ENCODE data around the gene CPNE1.

GRCh38 chr20:35680452-35681183 lies 15.9 kb upstream of the CPNE1 start:
- no peak for TF ChIP-seq POLR2A (IDR thresholded peaks at IDR 0.05)
- no peak for TF ChIP-seq CTCF (IDR thresholded peaks at IDR 0.05 in 4 of 5, conservative IDR thresholded peaks at IDR 0.05 in 1 of 5)
